HG02870 (cell line): Measurements from ENCODE around the gene GREB1.

ENCODE experiments used
- ATAC-seq: cut with Tn5 transposase; IDR thresholded peaks from one replicate; pipeline ENCODE4 v1.9.1; 2021; ENCODE audit warnings: mild to moderate bottlenecking, moderate library complexity; ENCODE audit not compliant: unreplicated experiment

The GREB1 gene, protein sequence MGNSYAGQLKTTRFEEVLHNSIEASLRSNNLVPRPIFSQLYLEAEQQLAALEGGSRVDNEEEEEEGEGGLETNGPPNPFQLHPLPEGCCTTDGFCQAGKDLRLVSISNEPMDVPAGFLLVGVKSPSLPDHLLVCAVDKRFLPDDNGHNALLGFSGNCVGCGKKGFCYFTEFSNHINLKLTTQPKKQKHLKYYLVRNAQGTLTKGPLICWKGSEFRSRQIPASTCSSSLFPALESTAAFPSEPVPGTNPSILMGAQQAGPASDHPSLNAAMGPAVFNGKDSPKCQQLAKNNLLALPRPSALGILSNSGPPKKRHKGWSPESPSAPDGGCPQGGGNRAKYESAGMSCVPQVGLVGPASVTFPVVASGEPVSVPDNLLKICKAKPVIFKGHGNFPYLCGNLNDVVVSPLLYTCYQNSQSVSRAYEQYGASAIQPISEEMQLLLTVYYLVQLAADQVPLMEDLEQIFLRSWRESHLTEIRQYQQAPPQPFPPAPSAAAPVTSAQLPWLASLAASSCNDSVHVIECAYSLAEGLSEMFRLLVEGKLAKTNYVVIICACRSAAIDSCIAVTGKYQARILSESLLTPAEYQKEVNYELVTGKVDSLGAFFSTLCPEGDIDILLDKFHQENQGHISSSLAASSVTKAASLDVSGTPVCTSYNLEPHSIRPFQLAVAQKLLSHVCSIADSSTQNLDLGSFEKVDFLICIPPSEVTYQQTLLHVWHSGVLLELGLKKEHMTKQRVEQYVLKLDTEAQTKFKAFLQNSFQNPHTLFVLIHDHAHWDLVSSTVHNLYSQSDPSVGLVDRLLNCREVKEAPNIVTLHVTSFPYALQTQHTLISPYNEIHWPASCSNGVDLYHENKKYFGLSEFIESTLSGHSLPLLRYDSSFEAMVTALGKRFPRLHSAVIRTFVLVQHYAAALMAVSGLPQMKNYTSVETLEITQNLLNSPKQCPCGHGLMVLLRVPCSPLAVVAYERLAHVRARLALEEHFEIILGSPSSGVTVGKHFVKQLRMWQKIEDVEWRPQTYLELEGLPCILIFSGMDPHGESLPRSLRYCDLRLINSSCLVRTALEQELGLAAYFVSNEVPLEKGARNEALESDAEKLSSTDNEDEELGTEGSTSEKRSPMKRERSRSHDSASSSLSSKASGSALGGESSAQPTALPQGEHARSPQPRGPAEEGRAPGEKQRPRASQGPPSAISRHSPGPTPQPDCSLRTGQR (N-terminal part only)

DNA sequence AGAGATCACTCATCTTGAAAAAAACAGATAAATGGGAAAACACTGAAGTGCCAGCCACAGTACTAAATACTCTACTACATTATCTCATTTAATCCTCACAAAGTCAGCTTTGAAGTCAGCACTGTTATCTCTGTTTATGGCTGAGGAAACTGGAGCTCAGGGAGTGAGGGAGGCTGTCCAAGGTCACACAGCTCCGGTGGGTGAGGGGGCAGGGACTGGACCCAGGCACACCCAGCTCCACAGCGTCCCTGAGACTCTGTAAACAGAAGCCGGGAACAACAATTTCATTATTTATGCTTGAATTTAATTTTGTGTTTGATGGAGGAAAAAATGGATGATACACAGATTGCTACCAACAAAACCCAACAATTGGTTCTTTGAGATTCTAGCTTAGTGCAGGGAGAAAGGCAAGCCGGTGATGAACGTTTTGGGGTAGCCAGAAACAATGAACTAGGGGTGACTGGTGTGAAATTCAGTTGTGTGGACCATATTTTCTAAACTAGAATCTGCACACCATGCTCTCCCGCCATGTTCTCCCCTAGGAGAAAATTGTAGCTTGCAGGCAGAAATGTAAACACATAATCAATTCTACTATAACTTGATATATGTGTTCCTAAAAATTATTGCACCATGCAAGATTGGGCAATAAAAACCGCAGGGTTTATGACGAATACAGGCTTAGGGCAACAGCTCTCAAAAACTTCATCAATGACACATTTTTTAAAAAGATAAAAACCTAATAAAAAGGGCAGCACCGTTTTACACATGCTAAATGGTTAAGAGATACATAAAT, at the start of gene GREB1:
Gene GREB1 (plus strand): TSS at position 768 of the 793 bp plus-strand sequence. CDS start 22,570 bp downstream, outside the sequence.
- no peak for ATAC-seq

DNA sequence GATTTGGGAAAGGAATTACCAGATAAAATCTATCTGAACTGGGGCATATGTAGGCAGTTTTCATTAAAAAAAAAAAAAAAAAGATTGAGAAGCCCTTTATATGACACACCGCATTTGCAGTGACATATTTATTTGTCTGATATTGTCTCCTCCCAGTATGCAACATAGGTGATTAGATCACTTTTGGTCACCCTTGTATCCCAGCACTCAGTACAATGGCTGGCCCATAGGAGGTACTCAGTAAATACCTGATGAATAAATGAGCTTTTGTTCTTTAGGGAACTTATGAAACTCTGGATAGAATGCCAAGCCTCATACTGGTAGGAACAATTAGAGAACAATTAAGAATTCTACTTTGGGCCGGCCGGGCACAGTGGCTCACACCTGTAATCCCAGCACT, 45.0 kb upstream of the GREB1 start:
- ATAC-seq, result no peak

DNA sequence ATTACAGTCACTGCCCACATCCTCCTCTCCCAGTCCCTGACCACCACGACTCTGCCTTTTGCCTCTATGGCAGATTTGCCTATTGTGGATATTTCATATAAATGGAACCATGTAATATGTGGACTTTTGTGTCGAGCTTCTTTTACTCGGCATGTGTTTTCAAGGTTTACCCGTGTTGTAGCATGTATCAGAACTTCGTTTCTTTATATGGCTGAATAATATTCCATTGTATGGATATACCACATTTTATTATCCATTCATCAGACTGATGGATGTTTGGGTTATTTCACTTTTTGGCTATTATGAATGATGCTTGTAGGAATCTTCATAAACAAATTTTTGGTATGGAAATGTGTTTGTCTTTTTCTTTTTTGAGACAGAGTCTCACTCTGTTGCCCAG, 43.7 kb upstream of the GREB1 start:
- ATAC-seq, result no peak

DNA sequence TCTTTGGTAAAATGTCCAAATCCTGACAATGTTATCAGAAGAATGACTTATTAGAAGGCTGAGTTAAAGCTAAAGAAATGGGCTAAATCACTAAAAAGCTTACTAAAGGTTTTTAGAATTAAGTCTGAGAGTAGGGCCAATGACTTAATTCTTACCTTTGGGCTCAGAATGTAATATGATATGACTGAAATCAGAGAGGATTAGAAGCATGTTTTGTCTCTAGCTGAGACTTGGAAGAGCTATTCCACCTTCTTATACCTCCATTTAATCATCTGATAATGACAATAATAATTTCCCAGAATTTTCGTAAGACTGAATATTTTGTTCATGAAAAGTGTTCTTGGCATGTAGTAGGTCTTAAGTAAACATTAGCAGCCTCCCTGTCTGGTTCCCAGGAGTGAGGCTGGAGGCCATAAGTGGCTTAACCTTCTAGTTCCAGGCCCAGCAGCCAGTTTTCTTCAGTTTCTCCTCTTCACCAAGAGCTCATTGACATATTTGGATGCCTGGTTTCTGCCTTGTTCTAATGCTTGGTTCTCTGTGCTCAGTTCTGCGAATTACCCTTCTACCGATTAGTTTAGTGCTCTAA, 42.4 kb upstream of the GREB1 start:
- no peak for ATAC-seq

DNA sequence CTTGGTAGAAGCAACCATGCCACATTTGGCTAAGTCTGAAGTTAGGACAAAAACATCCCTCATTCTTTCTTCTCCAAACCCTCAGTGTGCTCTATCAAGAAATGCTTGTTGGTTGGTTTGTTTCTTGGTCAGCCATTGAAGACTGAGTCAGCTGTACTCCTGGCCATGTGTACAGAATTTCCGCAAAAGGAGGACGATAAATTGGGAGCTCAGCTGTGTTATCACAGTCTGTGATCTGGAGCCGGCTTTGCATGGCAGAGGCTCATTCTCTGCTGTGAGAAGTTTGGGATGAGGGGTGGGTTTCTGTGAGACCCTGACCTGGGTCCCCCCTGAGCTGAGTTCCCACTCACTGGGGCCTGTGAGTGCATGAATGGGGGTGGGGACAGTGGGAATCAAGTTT, 41.6 kb upstream of the GREB1 start:
- no peak for ATAC-seq

DNA sequence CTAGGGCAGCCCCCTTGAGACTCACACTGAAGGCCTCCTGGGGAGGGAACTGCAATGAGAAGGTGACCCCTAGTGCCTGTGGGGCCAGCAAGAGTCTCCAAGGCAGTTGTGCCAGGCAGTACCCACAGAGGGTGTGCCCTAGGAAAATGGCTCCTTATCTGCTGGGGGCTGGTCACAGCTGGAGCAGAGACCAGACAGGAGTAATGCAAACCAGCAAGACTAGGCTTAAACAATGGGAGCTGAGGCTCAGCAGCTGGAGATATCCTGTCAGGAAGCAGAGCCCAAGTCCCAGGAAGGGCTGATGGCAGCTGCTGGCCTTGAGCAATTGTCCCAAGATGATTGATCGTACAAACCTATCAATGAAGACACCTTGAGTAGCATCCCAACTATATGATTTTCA, 41.1 kb upstream of the GREB1 start:
- ATAC-seq, result no peak

DNA sequence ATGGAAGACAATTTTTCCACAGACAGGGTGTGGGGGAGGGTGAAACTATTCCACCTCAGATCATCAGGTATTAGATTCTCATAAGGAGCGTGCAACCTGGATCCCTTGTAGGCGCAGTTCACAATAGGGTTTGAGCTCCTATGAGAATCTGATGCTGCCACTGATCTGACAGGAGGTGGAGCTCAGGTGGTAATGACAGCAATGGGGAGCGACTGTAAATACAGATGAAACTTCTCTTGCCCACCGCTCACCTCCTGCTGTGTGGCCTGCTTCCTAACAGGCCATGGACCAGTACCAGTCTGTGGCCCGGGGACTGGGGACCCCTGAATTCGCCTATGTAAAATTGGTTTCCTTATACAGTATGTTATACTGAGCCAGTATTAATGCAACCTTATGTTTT, 40.6 kb upstream of the GREB1 start:
- ATAC-seq, result no peak

DNA sequence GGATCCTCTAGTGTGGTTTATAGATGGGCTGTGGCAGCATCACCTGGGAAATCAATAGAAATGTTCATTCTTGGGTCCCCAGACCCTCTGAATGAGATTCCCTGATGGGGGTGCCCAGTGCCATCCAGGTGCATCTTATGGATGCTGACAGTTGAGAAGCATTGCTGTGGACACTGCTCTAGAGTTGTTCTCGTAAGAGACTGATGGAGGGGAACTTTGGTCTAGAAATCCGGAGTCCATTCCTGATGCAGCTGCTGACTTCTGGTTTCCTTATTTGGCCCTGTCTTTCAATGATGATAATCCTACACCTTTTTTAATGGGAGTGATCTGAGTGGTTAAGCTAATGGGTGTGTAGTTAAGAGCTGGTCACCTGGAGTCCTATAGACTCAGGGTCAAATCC, 39.5 kb upstream of the GREB1 start:
- ATAC-seq, result no peak

DNA sequence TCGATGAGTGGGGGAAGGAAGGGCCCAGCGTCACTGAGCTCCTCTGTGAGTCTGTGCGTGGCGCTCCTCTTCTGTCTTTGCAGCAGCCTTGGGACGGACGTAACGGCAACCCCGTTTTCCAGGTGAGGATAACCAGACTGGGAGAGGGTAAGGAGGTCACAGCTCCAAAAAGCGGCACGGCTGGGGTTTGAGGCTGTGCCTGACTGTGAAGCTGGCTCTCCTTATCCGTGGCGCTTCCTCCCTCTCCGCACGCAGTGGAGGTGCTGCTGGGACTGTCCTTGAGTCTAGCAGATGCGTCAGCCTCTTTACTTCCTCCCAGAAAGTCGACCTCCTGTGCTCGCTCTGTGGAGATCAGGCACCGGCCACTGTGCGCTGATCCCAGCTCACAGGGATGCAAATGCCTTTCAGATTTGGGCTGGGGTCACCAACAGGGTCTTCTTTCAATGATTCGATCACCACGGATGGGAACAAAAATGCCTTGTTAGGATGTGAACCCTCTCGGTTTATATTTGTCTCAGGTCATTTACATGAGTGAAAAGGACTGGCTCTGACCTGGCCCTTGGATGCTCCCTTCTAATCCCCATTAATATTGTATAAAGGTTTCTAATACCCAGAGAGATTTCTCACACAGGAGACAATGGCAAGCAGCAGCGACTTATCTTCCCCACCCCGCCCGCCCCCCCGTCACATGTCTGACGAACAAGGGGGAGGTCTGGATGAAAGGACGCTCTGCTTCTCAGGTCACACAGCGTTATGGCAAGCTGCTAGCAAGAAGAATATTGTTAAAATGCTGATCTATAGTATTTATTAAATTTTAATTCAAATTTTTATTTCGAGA, 37.8 kb upstream of the GREB1 start:
- no peak for ATAC-seq

DNA sequence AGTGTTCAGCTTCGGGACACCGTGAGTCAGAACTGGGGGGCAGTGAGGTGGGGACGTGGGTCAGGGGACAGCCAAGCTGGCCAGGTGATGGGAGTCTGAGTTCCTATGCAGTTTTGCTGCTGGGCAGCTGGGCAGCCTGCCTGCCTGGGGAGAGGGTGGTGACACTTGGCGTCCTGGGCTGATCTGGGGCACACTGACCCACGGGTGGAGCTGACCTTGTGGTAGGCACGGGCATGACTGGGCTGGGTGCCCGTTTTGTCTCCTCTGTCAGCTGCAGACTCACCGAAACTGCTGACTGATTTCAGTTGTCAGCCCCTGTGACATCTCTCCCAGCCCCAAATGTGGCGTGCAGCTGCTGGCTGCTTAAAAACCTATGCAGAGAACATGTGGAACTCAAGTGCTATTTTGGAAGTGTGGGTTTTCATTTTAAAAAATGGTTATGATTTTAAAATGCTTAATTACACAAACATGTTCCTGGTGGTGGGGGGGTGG, 35.3 kb upstream of the GREB1 start:
- ATAC-seq, result peak; percentile 88

DNA sequence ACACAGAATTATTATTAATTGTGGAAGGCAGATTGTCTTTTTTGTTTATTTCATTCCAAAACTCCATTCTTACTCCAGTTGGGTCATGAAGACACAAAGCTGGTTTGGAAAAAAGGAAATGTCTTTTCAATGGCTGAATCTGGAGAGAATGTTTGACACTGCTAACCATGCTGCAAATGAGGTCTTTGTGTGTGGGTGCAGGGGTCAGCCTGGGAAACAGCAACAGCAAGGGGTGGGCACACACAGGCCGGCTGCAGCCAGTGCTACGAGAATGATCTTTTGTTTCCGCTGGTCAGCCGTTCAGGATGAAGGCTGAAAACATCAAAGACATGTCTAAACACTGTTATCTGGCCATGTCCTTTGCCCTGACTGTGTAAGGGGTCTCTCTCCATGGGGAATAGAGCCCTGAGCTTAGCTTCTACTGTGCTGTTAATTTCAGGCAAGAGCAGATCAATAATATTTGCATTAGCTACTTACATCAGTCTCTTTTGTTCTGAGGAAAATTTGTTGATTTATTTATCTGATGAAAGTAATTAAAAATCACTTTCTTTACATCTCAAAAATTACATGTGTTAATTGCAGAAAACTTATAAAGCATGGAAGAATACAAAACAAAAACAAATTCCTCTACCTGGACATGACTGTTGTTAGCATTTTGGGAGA, 34.6 kb upstream of the GREB1 start:
- ATAC-seq, result no peak

DNA sequence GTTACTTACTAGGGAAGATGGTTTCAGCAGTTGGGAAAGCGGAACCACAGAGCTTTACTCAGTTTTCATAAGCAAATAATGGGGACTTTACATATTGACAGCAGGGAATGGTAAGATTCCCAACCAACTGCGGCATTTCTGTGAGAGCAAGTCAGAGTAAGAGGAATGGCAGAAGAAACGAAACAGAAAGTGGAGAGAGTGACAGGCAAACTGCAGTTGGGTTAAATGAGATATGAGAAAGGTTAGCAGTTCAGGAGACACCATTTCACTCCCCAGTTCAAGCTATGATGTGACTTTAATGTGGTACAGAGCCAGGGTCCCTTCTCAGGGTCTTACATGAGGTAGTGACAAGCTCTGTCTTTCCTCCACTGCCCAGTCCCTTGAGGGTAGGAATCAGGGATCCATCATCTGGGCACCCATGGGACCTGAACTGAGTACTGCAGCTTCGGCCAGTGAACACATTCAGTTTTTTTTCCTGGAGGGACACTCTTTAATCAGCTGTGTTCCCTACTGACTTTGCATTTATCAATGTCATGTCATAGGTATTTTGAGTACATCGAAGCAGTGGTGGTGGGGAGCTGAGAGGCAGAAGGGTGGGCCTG, 33.0 kb upstream of the GREB1 start:
- ATAC-seq, result no peak

DNA sequence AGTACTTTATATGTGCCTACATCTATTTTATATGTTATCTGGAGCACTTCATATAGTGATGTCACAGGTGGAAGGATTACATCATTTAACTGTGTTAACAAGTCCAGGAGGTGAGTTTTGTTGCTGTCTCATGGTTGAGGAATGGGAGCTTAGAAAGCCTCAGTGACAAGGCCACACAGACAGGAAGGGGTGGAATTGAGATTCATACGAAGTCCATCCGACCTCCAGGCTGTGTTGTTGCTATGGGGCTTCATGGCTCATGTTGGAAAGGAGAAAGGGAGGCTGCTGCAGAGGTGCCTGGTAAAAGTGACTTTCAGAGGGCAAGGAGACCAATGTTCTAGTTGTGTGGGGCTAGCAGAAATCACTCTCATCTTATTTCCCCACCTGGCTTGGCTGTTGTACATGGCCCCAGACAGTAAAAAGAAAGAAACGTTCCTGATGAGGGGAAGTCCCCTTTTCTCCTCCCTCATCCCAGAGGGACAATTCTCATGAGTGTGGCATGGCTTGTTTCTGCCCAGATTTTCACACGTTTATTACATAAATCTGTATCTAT, 31.0 kb upstream of the GREB1 start:
- no peak for ATAC-seq

DNA sequence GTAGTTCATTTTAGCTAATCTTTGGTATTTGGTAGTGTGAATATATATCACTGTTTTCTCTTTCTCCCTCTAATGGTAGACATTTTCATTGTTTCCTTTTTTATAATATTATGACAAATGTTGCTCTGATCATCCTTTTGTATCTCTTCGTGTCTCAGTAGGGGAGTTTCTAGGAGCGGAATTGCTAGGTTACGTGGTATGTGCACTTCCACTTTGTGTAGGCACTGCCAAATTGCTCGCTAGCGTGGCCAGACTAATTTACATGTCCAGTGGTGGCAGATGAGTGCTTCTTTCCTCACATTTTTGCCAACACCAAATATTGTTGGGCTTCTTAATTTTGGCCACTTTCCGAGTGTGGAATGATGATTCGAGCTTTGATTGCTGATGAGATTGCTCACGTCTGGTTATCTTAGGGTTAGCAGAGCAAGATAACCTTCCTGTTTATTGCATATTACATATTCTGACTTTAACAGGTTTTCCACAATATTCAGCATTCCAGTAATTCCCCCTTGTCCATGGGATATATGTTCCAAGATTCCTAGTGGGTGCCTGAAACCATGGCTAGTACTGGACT, 30.4 kb upstream of the GREB1 start:
- no peak for ATAC-seq

DNA sequence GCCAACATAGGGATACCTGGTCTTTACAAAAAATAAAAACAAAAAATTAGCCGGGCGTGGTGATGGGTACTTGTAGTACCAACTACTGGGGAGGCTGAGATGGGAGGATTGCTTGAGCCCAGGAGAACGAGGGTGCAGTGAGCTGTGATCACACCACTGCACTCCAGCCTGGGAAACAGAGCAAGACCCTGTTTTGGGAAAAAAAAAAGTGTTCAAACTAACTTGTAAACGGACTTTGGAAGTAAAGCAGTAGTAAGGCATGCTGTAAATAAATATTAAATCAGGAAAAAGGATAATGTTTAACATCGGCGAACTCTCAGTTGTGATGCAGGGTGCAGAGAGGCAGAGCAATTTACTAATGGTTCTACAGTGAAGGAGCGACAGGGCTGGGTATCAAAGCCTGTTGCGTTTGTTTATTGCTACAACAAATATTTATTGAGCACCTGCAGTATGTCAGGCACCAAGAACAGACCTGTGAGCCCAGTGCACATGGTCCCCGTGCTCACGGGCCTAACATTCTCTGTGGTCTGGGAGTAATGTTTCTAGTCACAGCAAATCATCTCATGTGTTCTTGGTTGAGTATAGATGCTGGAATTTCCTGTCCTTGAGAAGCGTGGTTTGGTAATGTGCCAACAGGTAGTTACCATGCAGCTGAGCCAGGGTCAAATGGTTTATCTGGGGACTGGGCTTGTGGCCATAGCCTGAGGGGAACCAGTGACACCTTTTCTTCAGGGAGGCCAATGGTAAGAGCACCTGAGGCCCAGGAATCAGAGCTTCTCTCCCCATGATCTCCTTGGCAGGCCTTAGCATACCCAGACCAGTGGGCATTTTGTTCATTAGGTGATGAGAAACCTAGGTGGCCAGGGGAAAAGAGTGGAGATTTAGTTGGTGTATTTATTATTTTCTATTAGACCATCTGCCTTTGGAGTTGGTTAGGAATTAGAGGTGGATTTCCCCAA, 27.9 kb upstream of the GREB1 start:
- peak; percentile 80 for ATAC-seq

DNA sequence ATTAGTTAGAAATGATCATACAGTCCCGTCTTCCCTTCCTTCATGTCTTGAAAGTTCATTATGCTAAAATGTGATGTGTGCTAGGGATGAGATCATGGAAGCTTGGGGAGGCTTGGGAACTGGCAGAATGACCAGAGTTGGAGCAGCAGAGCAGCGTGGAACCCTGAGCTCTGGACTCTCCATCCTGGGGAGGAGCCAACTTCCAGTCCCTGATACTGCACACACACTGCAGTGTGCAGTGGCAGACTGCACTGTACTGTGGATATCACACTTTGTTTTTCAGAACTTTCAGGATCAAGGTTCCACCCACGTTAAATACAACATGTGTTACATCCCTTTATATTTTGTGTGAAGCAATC, 27.3 kb upstream of the GREB1 start:
- no peak for ATAC-seq
